Measurements from ENCODE around the gene SYT8. TPM values are rescaled to one million over a fixed set of nuclear protein-coding genes. Genes with fewer than 3 reads are reported as not detected.

Gene SYT8
- total and polyA plus RNA-seq, 2 experiments from 2014 or later = not detected

GRCh38 chr11:1867381-1867780 lies 32.6 kb downstream of the SYT8 start:
- H3K4me1 ChIP-seq (ENCODE audit: low read depth) = no peaks in the 10 kb centered on the region
- TF ChIP-seq CTCF (IDR thresholded peaks at IDR 0.05; ENCODE audit: low read depth, low read length) = no peak
- H3K27me3 ChIP-seq = peaks cover 8% of the 10 kb centered on the region
- no peaks in the 10 kb centered on the region for H3K36me3 ChIP-seq
- no peak overlapping the region for H3K4me3 ChIP-seq
- H3K9me3 ChIP-seq (ENCODE audit: low read depth) = no peaks in the 10 kb centered on the region
- no peak for DNase-seq (ENCODE audit: low read depth in 1 of 2, low spot score in 1 of 2)
- no peak overlapping the region for H3K27ac ChIP-seq

DNA sequence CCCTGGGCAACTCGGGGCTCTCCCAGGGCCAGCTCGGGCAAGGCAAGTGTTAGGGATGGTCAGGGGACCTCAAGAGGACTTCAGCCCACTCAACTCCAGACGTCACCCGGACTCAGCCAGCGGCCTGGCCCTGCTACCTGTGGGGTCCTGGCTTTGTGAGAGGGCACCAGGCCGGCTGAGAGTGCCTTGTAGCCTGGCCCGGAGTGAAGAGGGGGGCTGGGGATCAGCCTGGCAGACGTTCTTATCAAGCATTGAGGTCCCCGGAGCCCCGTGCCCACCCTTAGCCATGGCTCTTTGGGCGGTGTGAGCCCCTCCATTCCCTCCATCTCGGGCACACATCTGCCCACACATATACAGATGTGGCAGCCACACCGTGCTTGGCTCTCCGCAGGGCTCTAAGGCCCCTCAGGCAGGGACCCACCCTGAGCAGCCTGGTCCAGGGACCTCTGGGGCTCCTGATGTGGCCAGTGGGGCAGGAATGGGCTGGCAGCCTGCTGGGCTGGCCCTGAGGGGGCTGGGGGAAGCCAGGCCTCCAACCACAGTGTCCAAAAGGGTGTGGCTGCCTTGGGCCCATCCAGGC lies 33.4 kb downstream of the SYT8 start:
- Histone ChIP-seq H3K27me3 (peaks cover 8% of the 10 kb centered on the region), H3K36me3 (no peaks in the 10 kb centered on the region), H3K9me3 (ENCODE audit: low read depth) (no peaks in the 10 kb centered on the region), H3K4me1 (ENCODE audit: low read depth) (no peaks in the 10 kb centered on the region), H3K4me3 (no peak overlapping the region), H3K27ac (no peak overlapping the region)
- no peak for TF ChIP-seq CTCF (IDR thresholded peaks at IDR 0.05; ENCODE audit: low read depth, low read length)
- DNase-seq (ENCODE audit: low read depth in 1 of 2, low spot score in 1 of 2) = no peak

DNA sequence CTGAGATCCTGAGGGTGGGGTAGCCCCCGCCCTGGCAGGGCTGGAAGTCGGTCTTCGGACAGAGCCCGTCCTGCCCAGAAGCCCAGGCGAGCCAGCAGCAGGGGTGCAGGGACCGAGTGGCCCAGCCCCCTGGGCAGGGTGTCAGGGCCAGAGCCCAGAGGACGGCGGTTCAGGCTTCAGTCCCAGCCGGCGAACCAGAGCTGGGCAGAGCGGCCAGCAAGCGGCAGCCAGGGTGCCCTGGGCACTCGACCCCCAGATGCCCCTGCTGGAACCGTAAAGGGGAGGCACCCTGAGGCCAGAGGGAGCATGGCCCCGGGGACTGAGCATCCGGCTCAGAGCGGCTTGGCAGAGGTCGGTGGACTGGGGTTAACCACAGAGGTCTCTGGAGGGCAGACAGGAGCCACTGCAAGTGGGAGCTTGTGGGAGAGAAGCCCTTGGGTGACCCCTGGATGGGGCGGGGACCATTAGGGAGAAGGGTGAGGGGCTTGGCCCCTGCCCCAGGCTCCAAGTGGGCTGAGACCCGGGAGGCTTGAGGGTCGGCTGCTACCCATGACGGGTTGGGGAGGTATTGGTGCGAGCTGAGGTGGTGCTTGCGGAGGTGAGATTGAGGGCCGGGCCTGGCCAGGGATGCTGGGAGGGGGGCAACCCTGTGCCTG lies 34.0 kb downstream of the SYT8 start:
- H3K4me1 ChIP-seq (ENCODE audit: low read depth) = no peaks in the 10 kb centered on the region
- H3K27ac ChIP-seq = no peak overlapping the region
- no peak for DNase-seq (ENCODE audit: low read depth in 1 of 2, low spot score in 1 of 2)
- no peaks in the 10 kb centered on the region for H3K9me3 ChIP-seq (ENCODE audit: low read depth)
- H3K4me3 ChIP-seq = no peak overlapping the region
- TF ChIP-seq CTCF (IDR thresholded peaks at IDR 0.05; ENCODE audit: low read depth, low read length) = no peak
- peaks cover 8% of the 10 kb centered on the region for H3K27me3 ChIP-seq
- H3K36me3 ChIP-seq = no peaks in the 10 kb centered on the region

DNA sequence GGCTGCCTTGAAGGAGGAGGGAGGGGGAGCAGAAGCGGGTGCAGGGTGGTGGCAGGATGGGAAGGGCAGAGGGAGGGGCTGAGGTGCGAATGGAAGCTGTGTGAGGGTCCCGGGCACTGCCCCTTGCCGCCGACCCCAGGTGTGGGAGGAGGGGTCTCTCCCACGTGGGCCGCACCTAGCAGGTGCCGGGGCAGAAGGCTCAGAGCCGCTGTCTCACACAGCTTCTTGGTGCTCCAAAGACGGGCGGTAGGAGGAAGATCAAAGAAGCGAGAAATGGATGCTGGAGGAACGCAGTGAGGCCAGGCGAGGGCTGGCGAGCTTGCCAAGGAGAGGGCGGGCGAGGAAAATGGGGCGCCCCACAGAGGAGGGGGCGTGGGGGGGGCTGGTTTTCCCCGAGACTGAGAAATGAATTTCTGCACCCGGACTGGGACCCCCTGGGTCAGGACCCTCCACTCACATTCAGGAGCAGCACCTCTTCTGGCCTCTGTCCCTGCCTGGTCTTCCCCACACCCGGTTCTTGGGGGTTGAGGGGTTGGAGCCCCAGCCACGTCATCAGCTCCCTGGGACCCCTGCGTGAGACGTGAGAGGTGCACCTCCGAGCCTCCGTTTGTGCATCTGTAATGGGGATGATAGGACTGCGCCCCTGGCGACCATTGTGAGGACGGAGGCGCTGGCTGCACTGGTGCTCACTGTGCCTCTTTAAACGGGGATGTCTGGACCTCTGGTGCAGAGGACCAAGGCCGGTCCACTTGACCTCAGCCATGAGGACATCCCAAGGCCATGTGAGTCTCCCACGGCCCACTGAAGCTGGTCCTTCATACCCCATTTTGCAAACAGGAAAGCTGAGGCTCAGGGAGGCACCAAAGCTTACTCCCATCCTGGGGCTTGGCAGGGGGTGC lies 34.9 kb downstream of the SYT8 start:
- TF ChIP-seq CTCF (IDR thresholded peaks at IDR 0.05; ENCODE audit: low read depth, low read length) = peak; percentile 24
- H3K4me1 ChIP-seq (ENCODE audit: low read depth) = no peaks in the 10 kb centered on the region
- H3K4me3 ChIP-seq = no peak overlapping the region
- H3K27me3 ChIP-seq = peaks cover 8% of the 10 kb centered on the region
- no peak overlapping the region for H3K27ac ChIP-seq
- no peaks in the 10 kb centered on the region for H3K9me3 ChIP-seq (ENCODE audit: low read depth)
- no peaks in the 10 kb centered on the region for H3K36me3 ChIP-seq
- DNase-seq (ENCODE audit: low read depth in 1 of 2, low spot score in 1 of 2) = no peak

DNA sequence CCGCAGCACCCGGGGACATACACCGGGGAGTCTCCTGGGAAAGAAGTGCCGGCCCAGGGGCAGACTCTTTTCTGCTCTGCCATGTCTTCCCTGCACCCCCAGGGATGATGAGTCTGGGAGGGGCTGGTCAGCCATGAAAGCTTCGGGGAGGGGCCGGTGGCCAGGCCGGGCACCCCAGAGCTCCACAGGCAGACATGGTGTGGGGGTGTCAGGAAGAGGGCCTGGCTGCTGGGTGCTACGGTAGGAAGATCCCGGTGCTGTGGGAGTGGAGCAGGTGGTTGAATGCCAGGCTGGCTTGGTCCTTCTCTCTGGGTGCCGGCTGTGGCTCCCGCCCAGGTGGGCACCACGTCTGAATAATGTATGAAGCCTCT lies 35.5 kb downstream of the SYT8 start:
- H3K27me3 ChIP-seq = peaks cover 8% of the 10 kb centered on the region
- H3K36me3 ChIP-seq = no peaks in the 10 kb centered on the region
- no peak for TF ChIP-seq CTCF (IDR thresholded peaks at IDR 0.05; ENCODE audit: low read depth, low read length)
- no peaks in the 10 kb centered on the region for H3K9me3 ChIP-seq (ENCODE audit: low read depth)
- no peak overlapping the region for H3K4me3 ChIP-seq
- no peak overlapping the region for H3K27ac ChIP-seq
- no peak for DNase-seq (ENCODE audit: low read depth in 1 of 2, low spot score in 1 of 2)
- no peaks in the 10 kb centered on the region for H3K4me1 ChIP-seq (ENCODE audit: low read depth)

All from cardiac muscle cell (in vitro differentiated cells and primary cell).